Measurements from ENCODE around the gene KDM4C.

- TF ChIP-seq POLR2A (IDR thresholded peaks at IDR 0.05), result no peak
- TF ChIP-seq CTCF (IDR thresholded peaks at IDR 0.05), result no peak
- TF ChIP-seq POLR2AphosphoS5 (IDR thresholded peaks at IDR 0.05), result no peak
Measured at GRCh38 chr9:6928863-6929262, 171.1 kb downstream of the KDM4C start.
